HepG2 (cell line): ENCODE data around the gene EFS. TPM values are rescaled to one million over a fixed set of nuclear protein-coding genes. Genes with fewer than 3 reads are reported as not detected.
A peak's percentile ranks its signal among the peaks of the same experiment; 100 is the strongest.

ENCODE experiments used
- ARNT2 ChIP-seq: sonication (generic); formaldehyde crosslinking; IDR thresholded peaks from 2 replicates; pipeline ENCODE4 v1.8.0; 2022; ENCODE audit warnings: mild to moderate bottlenecking, low read depth, missing genetic modification reagents, moderate library complexity
- CENPX ChIP-seq: sonication (generic); formaldehyde crosslinking; IDR thresholded peaks from 2 replicates; pipeline ENCODE4 v1.9.0; 2021; ENCODE audit warnings: mild to moderate bottlenecking, missing genetic modification reagents, moderate library complexity
- ELF1 ChIP-seq: sonication (generic); formaldehyde crosslinking; IDR thresholded peaks from 2 replicates; pipeline ENCODE4 v1.4.0; 2020; ENCODE audit warnings: missing genetic modification reagents
- ELF3 ChIP-seq: IDR thresholded peaks from 2 replicates; pipeline ENCODE4 v1.6.1; 2016; ENCODE audit warnings: missing genetic modification reagents, missing compliant biosample characterization
- FOXP1 ChIP-seq, 2 experiments: fragments of 450-650 bp in 1 of 2; IDR thresholded peaks; 2 replicates each; pipeline ENCODE4 v1.6.1; 2017 to 2018; ENCODE audit warnings: antibody characterized with exemption in 1 of 2
- HNF4G ChIP-seq, 2 experiments: sonication (generic) in 1 of 2; formaldehyde crosslinking in 1 of 2; IDR thresholded peaks; 2 replicates each; pipeline versions ENCODE4 v1.4.0 to v1.6.1; 2011 to 2020; ENCODE audit warnings: borderline replicate concordance in 2 of 2, low read depth in 2 of 2, mild to moderate bottlenecking in 2 of 2, low read length in 1 of 2, missing genetic modification reagents in 1 of 2, moderate library complexity in 1 of 2
- MIXL1 ChIP-seq: IDR thresholded peaks from 2 replicates; pipeline ENCODE4 v1.6.1; 2016
- MXD4 ChIP-seq: IDR thresholded peaks from 2 replicates; pipeline ENCODE4 v1.6.1; 2016; ENCODE audit warnings: mild to moderate bottlenecking, missing biosample characterization, missing genetic modification reagents
- NFE2L2 ChIP-seq: fragments of 150-350 bp; IDR thresholded peaks from 2 replicates; pipeline ENCODE4 v1.6.1; 2014; ENCODE audit warnings: low read length
- NFYC ChIP-seq: IDR thresholded peaks from 2 replicates; pipeline ENCODE4 v1.6.1; 2016; ENCODE audit warnings: missing genetic modification reagents, missing compliant biosample characterization
- PTBP1 ChIP-seq: fragments of 200-400 bp; formaldehyde crosslinking; IDR thresholded peaks from 2 replicates; pipeline ENCODE4 v1.6.1; 2018; ENCODE audit warnings: low read length, low read depth; ENCODE audit not compliant: poor library complexity, severe bottlenecking
- SNAPC2 ChIP-seq: sonication (generic); formaldehyde crosslinking; IDR thresholded peaks from 2 replicates; pipeline ENCODE4 v1.8.1; 2022; ENCODE audit warnings: mild to moderate bottlenecking, missing genetic modification reagents
- SOX5 ChIP-seq: IDR thresholded peaks from 2 replicates; pipeline ENCODE4 v1.6.1; 2016; ENCODE audit warnings: borderline replicate concordance
- ZKSCAN8 ChIP-seq: IDR thresholded peaks from 2 replicates; pipeline ENCODE4 v1.6.1; 2016; ENCODE audit warnings: borderline replicate concordance, missing genetic modification reagents, missing compliant biosample characterization
- ZNF205 ChIP-seq: IDR thresholded peaks from 2 replicates; pipeline ENCODE4 v1.6.1; 2018; ENCODE audit warnings: missing biosample characterization, missing genetic modification reagents
- ZNF24 ChIP-seq: fragments of 450-650 bp; IDR thresholded peaks from 2 replicates; pipeline ENCODE4 v1.6.1; 2017; ENCODE audit warnings: antibody characterized with exemption, mild to moderate bottlenecking
- ZNF354B ChIP-seq: sonication (generic); formaldehyde crosslinking; IDR thresholded peaks from 2 replicates; pipeline ENCODE4 v1.8.0; 2022; ENCODE audit warnings: mild to moderate bottlenecking, missing genetic modification reagents
- polyA plus RNA-seq, 8 experiments: library from polyadenylated mRNA; depleted of rRNA in 3 of 8; stranded (reverse) in 7 of 8; unstranded in 1 of 8; fragments of >200 nt; fragmentation: Illumina TruSeq in 4 of 8; extraction: Trizol in 4 of 8; gene quantifications; 2 replicates each; pipeline versions ENCODE4 v1.2.1 to v1.2.3, GENCODE V29; 2011 to 2016; ENCODE audit warnings: low read depth in 4 of 8, missing spikeins in 1 of 8, mixed read lengths in 1 of 8; ENCODE audit not compliant: insufficient read depth in 1 of 8
- total RNA-seq, 5 experiments: library from RNA; depleted of rRNA; stranded (reverse); fragments of >200 nt; fragmentation: Illumina TruSeq; extraction: Trizol; gene quantifications; 2 replicates each; pipeline ENCODE4 v1.2.3, GENCODE V29; 2016; ENCODE audit warnings: low read depth in 1 of 5
- TF ChIP-seq, protein P1 (sequence below): sonication (generic); formaldehyde crosslinking; IDR thresholded peaks from 2 replicates; pipeline ENCODE4 v1.4.0; 2020; ENCODE audit warnings: missing genetic modification reagents, borderline replicate concordance
- TF ChIP-seq, protein P2 (sequence below): sonication (generic); formaldehyde crosslinking; IDR thresholded peaks from 2 replicates; pipeline ENCODE4 v1.8.0; 2022; ENCODE audit warnings: mild to moderate bottlenecking, missing genetic modification reagents; ENCODE audit not compliant: insufficient replicate concordance
- TF ChIP-seq, protein P3 (sequence below): sonication (generic); formaldehyde crosslinking; IDR thresholded peaks from 2 replicates; pipeline ENCODE4 v1.4.0; 2020; ENCODE audit warnings: missing genetic modification reagents, mild to moderate bottlenecking, borderline replicate concordance

EFS gene
- total and polyA plus RNA-seq, 2 of the 13 experiments (the other 11 are each of a cell fraction or from before 2014, with no cell fraction given): not detected

DNA sequence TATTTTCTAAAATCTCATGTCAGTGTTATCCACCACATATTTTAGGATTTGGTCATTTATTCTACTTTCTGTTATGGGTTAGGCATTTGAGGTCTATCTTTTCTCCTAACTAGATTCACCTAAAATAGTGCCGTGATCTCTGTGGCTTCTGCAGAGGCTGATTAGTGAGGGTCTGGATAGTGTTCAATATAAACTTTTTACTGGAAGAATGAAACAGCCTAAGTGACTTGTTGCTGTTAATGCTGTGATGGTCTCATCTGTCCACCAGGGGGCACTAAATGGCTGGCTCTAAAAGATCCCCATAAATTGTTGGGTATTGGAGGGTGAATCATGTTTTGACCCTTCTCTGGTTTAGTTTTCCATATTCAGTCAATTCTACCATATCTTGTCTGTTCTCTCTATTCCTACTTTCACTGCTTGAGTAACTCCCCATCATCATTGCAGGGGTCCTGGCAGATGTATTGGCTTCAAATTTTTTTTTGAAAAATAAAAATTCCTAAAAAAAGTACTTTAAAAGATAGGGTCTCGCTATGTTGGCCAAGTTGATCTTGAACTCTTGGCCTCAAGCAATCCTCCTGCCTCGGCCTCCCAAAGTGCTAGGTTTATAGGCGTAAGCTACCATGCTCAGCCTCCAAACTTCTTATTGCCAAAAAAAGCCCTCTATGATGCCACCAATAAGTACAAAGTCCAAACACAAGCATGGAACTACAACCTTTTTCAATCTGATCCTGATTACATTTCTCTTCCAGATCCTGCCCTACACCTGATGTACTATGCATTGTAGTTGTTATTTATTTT, 36.8 kb downstream of the EFS start (continued):
- TF ChIP-seq, protein P1, sequence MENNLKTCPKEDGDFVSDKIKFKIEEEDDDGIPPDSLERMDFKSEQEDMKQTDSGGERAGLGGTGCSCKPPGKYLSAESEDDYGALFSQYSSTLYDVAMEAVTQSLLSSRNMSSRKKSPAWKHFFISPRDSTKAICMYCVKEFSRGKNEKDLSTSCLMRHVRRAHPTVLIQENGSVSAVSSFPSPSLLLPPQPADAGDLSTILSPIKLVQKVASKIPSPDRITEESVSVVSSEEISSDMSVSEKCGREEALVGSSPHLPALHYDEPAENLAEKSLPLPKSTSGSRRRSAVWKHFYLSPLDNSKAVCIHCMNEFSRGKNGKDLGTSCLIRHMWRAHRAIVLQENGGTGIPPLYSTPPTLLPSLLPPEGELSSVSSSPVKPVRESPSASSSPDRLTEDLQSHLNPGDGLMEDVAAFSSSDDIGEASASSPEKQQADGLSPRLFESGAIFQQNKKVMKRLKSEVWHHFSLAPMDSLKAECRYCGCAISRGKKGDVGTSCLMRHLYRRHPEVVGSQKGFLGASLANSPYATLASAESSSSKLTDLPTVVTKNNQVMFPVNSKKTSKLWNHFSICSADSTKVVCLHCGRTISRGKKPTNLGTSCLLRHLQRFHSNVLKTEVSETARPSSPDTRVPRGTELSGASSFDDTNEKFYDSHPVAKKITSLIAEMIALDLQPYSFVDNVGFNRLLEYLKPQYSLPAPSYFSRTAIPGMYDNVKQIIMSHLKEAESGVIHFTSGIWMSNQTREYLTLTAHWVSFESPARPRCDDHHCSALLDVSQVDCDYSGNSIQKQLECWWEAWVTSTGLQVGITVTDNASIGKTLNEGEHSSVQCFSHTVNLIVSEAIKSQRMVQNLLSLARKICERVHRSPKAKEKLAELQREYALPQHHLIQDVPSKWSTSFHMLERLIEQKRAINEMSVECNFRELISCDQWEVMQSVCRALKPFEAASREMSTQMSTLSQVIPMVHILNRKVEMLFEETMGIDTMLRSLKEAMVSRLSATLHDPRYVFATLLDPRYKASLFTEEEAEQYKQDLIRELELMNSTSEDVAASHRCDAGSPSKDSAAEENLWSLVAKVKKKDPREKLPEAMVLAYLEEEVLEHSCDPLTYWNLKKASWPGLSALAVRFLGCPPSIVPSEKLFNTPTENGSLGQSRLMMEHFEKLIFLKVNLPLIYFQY (CRISPR knock-in tag): peak; percentile 67; the same call in 1 of the 2 replicates
- TF ChIP-seq CENPX (CRISPR knock-in tag) (no peak), FOXP1 (IDR thresholded peaks at IDR 0.05) (no peak), FOXP1 (CRISPR knock-in tag; IDR thresholded peaks at IDR 0.05) (no peak), HNF4G (IDR thresholded peaks at IDR 0.05; ENCODE audit: borderline replicate concordance, low read depth, low read length) (no peak; the same call in 1 of the 2 replicates), HNF4G (CRISPR knock-in tag; IDR thresholded peaks at IDR 0.05; ENCODE audit: borderline replicate concordance, low read depth) (0 out of 2 replicates have a peak, but pooled peaks have one; percentile 38), SNAPC2 (CRISPR knock-in tag) (peak; percentile 91; the same call in 1 of the 2 replicates), ELF3 (CRISPR knock-in tag) (peak; percentile 64; the same call in 1 of the 2 replicates), SOX5 (CRISPR knock-in tag) (peak; percentile 47; the same call in 1 of the 2 replicates), ARNT2 (CRISPR knock-in tag) (0 out of 2 replicates have a peak, but pooled peaks have one; percentile 36), MIXL1 (CRISPR knock-in tag) (peak; percentile 83; the same call in 1 of the 2 replicates), ELF1 (no peak), ZKSCAN8 (CRISPR knock-in tag) (0 out of 2 replicates have a peak, but pooled peaks have one; percentile 51), NFYC (CRISPR knock-in tag) (peak; percentile 8; the same call in 1 of the 2 replicates), NFE2L2 (peak; percentile 4; the same call in 1 of the 2 replicates), ZNF205 (peak; percentile 19; the same call in 1 of the 2 replicates), MXD4 (peak; percentile 52; the same call in 1 of the 2 replicates), ZNF354B (CRISPR knock-in tag) (peak; percentile 92; the same call in 1 of the 2 replicates), ZNF24 (peak; percentile 31; the same call in 1 of the 2 replicates), PTBP1 (no peak)
- TF ChIP-seq, protein P2, sequence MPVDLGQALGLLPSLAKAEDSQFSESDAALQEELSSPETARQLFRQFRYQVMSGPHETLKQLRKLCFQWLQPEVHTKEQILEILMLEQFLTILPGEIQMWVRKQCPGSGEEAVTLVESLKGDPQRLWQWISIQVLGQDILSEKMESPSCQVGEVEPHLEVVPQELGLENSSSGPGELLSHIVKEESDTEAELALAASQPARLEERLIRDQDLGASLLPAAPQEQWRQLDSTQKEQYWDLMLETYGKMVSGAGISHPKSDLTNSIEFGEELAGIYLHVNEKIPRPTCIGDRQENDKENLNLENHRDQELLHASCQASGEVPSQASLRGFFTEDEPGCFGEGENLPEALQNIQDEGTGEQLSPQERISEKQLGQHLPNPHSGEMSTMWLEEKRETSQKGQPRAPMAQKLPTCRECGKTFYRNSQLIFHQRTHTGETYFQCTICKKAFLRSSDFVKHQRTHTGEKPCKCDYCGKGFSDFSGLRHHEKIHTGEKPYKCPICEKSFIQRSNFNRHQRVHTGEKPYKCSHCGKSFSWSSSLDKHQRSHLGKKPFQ: peak; percentile 85
- TF ChIP-seq, protein P3, sequence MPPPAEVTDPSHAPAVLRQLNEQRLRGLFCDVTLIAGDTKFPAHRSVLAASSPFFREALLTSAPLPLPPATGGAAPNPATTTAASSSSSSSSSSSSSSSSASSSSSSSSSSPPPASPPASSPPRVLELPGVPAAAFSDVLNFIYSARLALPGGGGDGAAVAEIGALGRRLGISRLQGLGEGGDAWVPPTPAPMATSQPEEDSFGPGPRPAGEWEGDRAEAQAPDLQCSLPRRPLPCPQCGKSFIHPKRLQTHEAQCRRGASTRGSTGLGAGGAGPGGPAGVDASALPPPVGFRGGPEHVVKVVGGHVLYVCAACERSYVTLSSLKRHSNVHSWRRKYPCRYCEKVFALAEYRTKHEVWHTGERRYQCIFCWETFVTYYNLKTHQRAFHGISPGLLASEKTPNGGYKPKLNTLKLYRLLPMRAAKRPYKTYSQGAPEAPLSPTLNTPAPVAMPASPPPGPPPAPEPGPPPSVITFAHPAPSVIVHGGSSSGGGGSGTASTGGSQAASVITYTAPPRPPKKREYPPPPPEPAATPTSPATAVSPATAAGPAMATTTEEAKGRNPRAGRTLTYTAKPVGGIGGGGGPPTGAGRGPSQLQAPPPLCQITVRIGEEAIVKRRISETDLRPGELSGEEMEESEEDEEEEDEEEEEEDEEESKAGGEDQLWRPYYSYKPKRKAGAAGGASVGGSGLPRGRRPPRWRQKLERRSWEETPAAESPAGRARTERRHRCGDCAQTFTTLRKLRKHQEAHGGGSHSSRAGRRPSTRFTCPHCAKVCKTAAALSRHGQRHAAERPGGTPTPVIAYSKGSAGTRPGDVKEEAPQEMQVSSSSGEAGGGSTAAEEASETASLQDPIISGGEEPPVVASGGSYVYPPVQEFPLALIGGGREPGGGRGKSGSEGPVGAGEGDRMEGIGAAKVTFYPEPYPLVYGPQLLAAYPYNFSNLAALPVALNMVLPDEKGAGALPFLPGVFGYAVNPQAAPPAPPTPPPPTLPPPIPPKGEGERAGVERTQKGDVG (CRISPR knock-in tag): no peak
